Glutamatergic neuron (in vitro differentiated cells): ENCODE data around the gene ATG9B. TPM values are rescaled to one million over a fixed set of nuclear protein-coding genes. Genes with fewer than 3 reads are reported as not detected.

Source experiments
- DNase-seq: peaks from one replicate; pipeline ENCODE4 v3.0.0; 2022
- H3K27ac Mint-ChIP-seq: one replicate; pipeline ENCODE4 v1.8.0; 2020; ENCODE audit warnings: mild to moderate bottlenecking, mixed read lengths, inconsistent platforms; ENCODE audit not compliant: unreplicated experiment
- H3K27me3 Mint-ChIP-seq: one replicate; pipeline ENCODE4 v1.8.0; 2020; ENCODE audit warnings: mild to moderate bottlenecking, moderate library complexity, mixed read lengths, inconsistent platforms; ENCODE audit not compliant: unreplicated experiment
- H3K36me3 Mint-ChIP-seq: one replicate; pipeline ENCODE4 v1.8.0; 2020; ENCODE audit warnings: mild to moderate bottlenecking, mixed read lengths, inconsistent platforms; ENCODE audit not compliant: unreplicated experiment
- H3K4me1 Mint-ChIP-seq: one replicate; pipeline ENCODE4 v1.8.0; 2020; ENCODE audit warnings: mild to moderate bottlenecking, low read depth, mixed read lengths, inconsistent platforms; ENCODE audit not compliant: unreplicated experiment
- H3K4me3 Mint-ChIP-seq: one replicate; pipeline ENCODE4 v1.8.0; 2020; ENCODE audit warnings: mild to moderate bottlenecking, mixed read lengths, inconsistent platforms; ENCODE audit not compliant: unreplicated experiment
- H3K9me3 Mint-ChIP-seq: one replicate; pipeline ENCODE4 v1.8.0; 2020; ENCODE audit warnings: mild to moderate bottlenecking, moderate library complexity, mixed read lengths, inconsistent platforms; ENCODE audit not compliant: unreplicated experiment
- total RNA-seq: library from RNA; stranded (reverse); fragmentation: NEBNext Ultra II Directional; extraction: Animal tissue kit (Norgen Biotek cat#: 25700); gene quantifications from one replicate; pipeline ENCODE4 v1.2.1, GENCODE V29; 2021; ENCODE audit not compliant: unreplicated experiment
- TF ChIP-seq, protein P1 (sequence below): fragments of 200-600 bp; sonication (generic); IDR thresholded peaks from one replicate; pipeline ENCODE4 v1.5.0; 2021; ENCODE audit not compliant: partially characterized antibody, unreplicated experiment

ATG9B gene
- total RNA-seq, 1 donor from 2014 or later = 9.4 TPM

DNA sequence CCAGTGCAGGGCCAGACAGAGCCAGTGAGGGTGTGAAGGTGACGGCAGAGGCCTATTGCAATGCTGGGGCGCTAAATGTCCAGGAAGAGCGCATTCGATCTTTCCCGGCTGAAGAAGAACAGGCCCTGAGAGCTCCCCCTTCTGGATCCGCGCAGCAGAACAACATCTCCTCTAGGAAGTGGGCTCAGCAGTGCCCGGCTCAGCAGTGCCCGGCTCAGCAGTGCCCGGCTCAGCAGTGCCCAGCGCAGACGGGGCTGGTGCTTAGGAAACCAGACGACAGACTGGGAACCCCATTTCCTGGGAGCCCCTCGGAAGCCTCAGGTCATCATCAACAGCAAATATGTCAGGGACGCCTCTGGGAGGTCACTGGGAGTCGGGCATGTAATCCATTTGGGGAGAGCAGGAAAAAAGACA is 38.2 kb downstream of the ATG9B start:
- peaks cover 17% of the 10 kb centered on the region for H3K9me3 Mint-ChIP-seq
- peaks cover 17% of the 10 kb centered on the region for H3K27me3 Mint-ChIP-seq
- H3K4me3 Mint-ChIP-seq = peak overlapping the region; percentile 5
- peak; percentile 85 for DNase-seq
- TF ChIP-seq, protein P1, sequence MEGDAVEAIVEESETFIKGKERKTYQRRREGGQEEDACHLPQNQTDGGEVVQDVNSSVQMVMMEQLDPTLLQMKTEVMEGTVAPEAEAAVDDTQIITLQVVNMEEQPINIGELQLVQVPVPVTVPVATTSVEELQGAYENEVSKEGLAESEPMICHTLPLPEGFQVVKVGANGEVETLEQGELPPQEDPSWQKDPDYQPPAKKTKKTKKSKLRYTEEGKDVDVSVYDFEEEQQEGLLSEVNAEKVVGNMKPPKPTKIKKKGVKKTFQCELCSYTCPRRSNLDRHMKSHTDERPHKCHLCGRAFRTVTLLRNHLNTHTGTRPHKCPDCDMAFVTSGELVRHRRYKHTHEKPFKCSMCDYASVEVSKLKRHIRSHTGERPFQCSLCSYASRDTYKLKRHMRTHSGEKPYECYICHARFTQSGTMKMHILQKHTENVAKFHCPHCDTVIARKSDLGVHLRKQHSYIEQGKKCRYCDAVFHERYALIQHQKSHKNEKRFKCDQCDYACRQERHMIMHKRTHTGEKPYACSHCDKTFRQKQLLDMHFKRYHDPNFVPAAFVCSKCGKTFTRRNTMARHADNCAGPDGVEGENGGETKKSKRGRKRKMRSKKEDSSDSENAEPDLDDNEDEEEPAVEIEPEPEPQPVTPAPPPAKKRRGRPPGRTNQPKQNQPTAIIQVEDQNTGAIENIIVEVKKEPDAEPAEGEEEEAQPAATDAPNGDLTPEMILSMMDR = peak; percentile 77
- peaks cover 15% of the 10 kb centered on the region for H3K4me1 Mint-ChIP-seq
- peaks cover 13% of the 10 kb centered on the region for H3K36me3 Mint-ChIP-seq
- peak overlapping the region; percentile 4 for H3K27ac Mint-ChIP-seq

DNA sequence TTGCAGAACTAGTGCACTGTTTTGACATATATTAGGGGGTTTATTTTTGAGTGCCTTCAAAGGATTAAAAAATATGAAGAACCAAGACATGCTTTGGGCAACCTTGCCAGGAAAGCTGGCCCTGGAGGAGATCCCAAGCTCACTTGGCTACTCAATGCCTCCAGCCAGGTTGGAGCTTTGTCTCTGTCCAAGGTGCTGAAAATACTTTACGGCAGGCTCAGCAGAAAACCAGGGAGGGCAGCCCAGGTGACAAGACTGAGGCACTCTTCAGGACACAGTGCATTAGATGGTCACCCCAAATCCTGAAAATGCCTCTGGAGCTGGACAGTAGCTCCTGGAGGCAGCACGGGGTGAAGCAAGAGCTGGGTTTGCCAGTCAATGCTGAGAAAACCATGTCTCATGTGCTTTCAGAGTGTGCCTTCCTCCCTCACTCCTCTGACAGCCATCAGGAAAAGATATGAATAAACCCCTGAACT is 40.4 kb downstream of the ATG9B start:
- peaks cover 19% of the 10 kb centered on the region for H3K27me3 Mint-ChIP-seq
- no peak overlapping the region for H3K4me3 Mint-ChIP-seq
- no peaks in the 10 kb centered on the region for H3K36me3 Mint-ChIP-seq
- no peak overlapping the region for H3K27ac Mint-ChIP-seq
- H3K4me1 Mint-ChIP-seq = peaks cover 28% of the 10 kb centered on the region
- no peak for DNase-seq
- H3K9me3 Mint-ChIP-seq = peaks cover 6% of the 10 kb centered on the region
- TF ChIP-seq, protein P1 = no peak

DNA sequence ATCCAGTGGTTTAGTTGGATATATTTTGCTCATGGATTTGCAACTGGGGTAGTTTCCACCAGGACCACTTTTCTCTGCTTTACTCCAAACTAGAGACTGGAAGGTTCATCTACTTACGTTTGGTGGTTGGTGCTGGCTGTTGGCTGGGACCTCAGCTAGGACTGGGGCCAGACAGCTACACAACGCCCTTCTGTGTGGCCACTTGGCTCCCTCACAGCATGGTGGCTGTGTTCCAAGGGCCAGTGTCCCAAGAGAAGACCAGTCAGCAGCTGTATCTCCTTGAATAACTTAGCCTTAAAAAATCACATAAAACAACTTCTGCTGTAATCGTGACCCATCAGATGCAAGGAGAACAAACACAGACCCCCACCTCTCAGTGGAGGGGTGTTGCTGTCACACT is 41.9 kb downstream of the ATG9B start:
- Mint-ChIP-seq H3K4me3 (no peak overlapping the region), H3K4me1 (peaks cover 22% of the 10 kb centered on the region), H3K27me3 (peaks cover 18% of the 10 kb centered on the region), H3K36me3 (no peaks in the 10 kb centered on the region), H3K9me3 (peaks cover 12% of the 10 kb centered on the region), H3K27ac (no peak overlapping the region)
- no peak for DNase-seq
- TF ChIP-seq, protein P1 = no peak

DNA sequence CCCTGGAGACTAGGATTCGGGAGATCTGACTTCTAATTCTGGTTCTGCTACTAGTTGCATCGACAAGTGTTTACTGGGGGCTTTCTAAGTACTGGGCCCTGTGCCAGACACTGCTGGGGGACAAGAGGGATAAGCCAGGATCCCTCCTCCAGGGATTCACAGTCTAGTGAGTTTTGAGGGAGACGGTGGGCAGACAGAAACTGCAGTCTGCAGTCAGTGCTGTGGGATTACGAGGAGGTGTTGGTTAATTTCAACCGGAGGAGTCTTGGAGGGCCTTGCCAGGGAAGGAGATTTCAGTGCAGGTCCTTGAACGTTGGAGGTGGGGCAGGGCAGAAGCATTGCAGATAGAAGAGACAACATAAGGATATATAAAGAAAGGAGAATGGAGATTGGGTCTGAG is 42.6 kb downstream of the ATG9B start:
- TF ChIP-seq, protein P1 = no peak
- Mint-ChIP-seq H3K4me1 (peaks cover 24% of the 10 kb centered on the region), H3K27me3 (peaks cover 21% of the 10 kb centered on the region), H3K27ac (no peak overlapping the region), H3K4me3 (no peak overlapping the region), H3K9me3 (peaks cover 19% of the 10 kb centered on the region), H3K36me3 (no peaks in the 10 kb centered on the region)
- DNase-seq = no peak

DNA sequence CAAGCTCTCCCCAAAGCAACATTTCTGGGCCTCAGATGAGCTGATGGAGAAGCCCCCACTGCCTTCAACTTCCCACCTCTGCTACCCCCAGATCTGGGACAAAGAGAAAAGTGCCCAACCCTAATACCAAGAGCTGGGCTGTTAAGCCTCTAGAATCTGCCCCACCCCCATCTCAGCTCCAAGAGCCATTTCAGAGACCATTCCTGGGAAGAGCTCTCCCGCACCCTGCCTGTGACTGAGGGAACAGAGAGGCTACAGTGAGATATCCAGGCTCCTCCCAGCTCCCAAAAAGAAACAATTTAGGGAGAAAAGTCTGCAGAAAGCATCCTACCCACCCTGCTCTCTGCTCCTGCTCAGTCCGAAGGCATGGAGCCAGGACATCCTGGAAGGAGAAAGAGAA is 43.6 kb downstream of the ATG9B start:
- peaks cover 27% of the 10 kb centered on the region for H3K4me1 Mint-ChIP-seq
- no peaks in the 10 kb centered on the region for H3K36me3 Mint-ChIP-seq
- TF ChIP-seq, protein P1 = no peak
- H3K27ac Mint-ChIP-seq = peak overlapping the region; percentile 87
- peak overlapping the region; percentile 68 for H3K4me3 Mint-ChIP-seq
- DNase-seq = no peak
- peaks cover 21% of the 10 kb centered on the region for H3K27me3 Mint-ChIP-seq
- H3K9me3 Mint-ChIP-seq = peaks cover 24% of the 10 kb centered on the region
